HEK293T (cell line): ENCODE measurements around the gene ATPAF2.

Experiments
- BHLHE40 ChIP-seq: fragments of 450-650 bp; IDR thresholded peaks from 2 replicates; pipeline ENCODE4 v1.6.1; 2016; ENCODE audit warnings: mild to moderate bottlenecking, moderate library complexity, borderline replicate concordance
- TARDBP ChIP-seq: fragments of 450-650 bp; IDR thresholded peaks from 2 replicates; pipeline ENCODE4 v1.6.1; 2016
- ZNF384 ChIP-seq: fragments of 450-650 bp; IDR thresholded peaks from 2 replicates; pipeline ENCODE4 v1.6.1; 2016

DNA sequence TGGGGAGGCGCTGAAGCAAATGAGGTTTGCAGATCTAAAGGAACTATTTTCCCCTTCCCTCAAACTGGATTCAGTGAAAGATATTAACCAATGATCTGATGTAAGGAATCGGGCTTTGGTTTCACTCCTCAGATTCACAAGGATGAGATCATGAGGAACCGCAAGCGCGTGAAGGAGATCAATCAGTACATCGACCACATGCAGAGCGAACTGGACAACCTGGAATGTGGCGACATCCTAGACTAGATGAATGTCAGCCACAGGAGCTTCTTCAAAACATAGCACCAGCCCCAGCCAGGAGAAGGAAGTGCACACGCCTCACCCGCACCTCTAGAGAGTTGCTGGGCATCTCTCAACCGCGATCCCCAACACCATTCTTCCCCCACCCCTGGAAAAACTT lies 22.5 kb downstream of the ATPAF2 start:
- no peak for TF ChIP-seq BHLHE40
- no peak for TF ChIP-seq TARDBP
- TF ChIP-seq ZNF384 = no peak
